Measurements from ENCODE around the gene BLOC1S4.

BLOC1S4 gene

GRCh38 chr4:6727943-6728250, 11.9 kb downstream of the BLOC1S4 start:
- TF ChIP-seq, protein P1, sequence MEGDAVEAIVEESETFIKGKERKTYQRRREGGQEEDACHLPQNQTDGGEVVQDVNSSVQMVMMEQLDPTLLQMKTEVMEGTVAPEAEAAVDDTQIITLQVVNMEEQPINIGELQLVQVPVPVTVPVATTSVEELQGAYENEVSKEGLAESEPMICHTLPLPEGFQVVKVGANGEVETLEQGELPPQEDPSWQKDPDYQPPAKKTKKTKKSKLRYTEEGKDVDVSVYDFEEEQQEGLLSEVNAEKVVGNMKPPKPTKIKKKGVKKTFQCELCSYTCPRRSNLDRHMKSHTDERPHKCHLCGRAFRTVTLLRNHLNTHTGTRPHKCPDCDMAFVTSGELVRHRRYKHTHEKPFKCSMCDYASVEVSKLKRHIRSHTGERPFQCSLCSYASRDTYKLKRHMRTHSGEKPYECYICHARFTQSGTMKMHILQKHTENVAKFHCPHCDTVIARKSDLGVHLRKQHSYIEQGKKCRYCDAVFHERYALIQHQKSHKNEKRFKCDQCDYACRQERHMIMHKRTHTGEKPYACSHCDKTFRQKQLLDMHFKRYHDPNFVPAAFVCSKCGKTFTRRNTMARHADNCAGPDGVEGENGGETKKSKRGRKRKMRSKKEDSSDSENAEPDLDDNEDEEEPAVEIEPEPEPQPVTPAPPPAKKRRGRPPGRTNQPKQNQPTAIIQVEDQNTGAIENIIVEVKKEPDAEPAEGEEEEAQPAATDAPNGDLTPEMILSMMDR (IDR thresholded peaks at IDR 0.05; ENCODE audit: extremely low read depth, missing control alignments), result no peak
- no peak for DNase-seq (ENCODE audit: low spot score)

DNA sequence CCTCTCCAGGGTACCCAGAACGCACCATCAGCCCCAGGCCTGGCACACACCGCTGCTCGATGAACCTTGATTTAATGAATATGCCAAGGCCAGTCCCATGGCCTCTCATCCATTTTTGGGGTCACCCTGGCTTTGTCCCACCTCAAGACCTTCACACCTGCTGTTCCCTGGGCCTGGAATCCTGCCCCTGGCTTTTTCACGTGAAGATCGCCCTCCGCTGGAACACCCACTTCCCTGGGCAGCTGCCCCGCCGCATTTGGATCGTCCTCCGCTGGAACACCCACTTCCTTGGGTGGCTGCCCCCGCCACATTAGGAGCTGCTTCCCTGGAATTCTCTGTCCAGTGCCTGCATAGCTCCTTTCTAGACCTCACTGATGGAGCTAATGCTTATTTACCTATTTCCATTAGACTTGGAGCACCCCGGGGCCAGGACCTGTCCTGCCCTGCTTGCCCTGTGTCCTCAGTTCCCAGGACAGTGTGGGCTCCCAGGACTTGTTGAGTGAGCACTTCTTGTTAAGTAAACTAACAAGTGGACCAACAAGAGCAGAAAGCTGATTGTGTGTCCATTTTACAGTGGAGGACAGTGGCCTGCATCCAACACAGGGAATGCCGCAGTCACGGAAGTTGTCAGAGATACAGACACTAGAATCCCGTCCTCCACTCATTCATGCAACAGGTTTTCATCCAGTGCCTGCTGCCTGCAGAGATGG, 12.5 kb downstream of the BLOC1S4 start:
- no peak for DNase-seq (ENCODE audit: low spot score)
- TF ChIP-seq, protein P1 (IDR thresholded peaks at IDR 0.05; ENCODE audit: extremely low read depth, missing control alignments), result no peak

- DNase-seq (ENCODE audit: low spot score), result no peak
- TF ChIP-seq, protein P1 (IDR thresholded peaks at IDR 0.05; ENCODE audit: extremely low read depth, missing control alignments), result no peak
Observed at GRCh38 chr4:6730603-6731317, 14.8 kb downstream of the BLOC1S4 start.

GRCh38 chr4:6731318-6731675, 15.3 kb downstream of the BLOC1S4 start:
- DNase-seq (ENCODE audit: low spot score), result no peak
- TF ChIP-seq, protein P1 (IDR thresholded peaks at IDR 0.05; ENCODE audit: extremely low read depth, missing control alignments), result no peak

GRCh38 chr4:6731780-6732179, 15.8 kb downstream of the BLOC1S4 start:
- no peak for DNase-seq (ENCODE audit: low spot score)
- TF ChIP-seq, protein P1 (IDR thresholded peaks at IDR 0.05; ENCODE audit: extremely low read depth, missing control alignments), result no peak

DNA sequence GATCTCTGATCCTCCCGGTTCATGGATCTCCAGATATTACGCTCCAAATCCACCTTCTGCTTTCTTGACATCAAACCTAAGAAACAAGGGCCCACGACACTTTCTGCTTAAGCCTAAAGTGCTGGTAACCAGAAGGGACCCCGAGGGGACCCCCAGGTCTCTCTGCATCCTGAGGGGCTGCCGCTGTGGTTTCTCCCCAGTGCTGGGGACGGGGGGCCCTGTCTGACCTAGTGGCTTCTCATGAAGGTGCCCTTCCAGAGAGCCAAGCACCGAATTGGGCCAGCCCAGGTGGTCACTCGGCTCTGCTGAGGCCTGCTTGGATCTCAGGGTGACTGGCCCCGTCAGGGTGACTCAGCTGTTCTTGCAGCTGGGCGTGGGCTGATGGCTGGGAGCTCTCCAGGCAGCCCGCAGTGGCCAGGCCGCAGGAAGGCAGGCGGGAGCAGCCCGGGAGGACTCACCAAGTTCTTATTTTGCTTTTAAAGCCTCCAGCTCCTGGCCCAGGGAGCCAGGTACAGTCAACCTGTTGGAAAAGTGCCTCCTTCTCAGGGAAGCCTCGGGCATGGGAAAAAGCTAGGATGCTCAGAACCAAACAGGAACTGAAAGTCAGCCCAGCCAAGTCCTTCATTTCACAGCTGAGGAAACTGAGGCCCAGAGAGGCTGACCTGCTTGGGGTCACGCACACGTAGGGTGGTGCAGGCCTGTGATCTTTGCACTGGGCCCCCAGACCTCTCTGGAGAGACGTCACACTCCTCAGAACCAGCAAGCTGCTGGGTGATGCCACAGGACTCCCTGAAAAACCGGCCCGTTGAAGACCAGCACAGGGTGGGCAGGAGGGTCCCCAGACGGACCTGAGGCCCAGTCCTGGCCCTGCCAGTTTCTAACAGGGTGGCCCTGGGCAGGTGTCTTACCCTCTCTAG, 16.7 kb downstream of the BLOC1S4 start:
- DNase-seq (ENCODE audit: low spot score), result no peak
- TF ChIP-seq, protein P1 (IDR thresholded peaks at IDR 0.05; ENCODE audit: extremely low read depth, missing control alignments), result no peak

Data from GM20000 (cell line).